ENCODE data around the gene RHCE.
"Not testable (repeated sequence)": the region's sequence is repeated elsewhere in the genome, so short reads cannot be mapped to it uniquely, and the experiment has no call there.

The RHCE gene

DNA sequence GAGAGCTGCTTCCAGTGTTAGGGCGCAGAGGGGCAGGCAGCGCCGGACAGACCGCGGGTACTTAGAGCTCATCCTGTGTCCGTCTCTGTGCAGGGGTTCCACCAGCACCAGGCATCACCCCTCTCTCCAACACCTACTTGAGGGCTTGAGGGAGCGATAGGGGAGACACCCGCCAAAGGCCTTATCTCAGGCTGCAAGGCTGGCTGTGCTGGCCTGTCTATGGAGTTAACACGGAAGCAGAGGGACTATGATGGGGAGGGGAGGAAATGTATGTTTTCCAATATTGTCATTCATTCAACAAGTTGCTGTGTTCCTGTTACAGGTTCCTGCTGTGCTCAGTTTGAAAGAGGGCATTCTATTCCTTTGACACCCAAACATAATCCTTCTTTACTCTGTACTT, at the start of gene RHCE:
Gene RHCE (minus strand): TSS at position 111 of the 400 bp plus-strand sequence. CDS start 39 bp downstream, at position 72.
- DNase-seq: not testable (repeated sequence)

DNA sequence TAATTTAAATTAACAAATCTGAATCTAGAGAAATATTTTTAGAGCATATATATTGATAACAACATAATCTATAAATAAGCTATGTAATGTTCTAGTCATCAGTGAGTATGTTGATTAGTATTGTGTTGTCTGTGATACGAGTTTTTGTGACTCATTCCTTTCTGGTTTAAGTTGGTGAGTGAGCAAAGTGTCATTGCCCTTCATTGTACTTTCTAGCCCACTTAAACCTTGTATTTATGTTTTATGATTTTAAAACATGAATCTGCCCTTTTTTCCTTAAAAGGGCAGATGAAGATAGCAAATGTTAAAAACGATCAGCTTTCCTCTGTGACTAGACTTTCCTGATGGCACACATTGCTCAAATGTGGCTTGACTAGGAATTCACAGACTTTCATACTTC, 48.6 kb upstream of the RHCE start:
- DNase-seq: no peak

DNA sequence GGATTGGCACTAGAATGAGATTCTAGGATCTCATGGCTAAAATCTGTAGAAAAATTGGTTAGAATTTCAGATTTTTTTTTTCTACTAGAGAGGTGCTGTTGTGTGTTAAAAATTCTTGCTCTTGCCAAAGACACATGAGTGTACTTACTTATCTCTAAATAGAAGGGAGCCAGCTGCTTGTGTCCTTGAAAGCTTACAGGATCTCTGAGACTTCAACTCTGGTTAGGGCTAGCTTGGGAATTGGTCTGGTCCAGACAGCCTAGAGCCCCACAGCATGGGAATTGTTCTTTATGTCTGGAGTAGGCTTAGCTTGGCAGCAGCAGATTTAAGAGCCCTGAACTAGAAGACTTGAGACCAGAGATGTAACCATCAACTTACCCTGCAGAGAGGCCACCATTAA, 47.4 kb upstream of the RHCE start:
- DNase-seq: peak; percentile 53

DNA sequence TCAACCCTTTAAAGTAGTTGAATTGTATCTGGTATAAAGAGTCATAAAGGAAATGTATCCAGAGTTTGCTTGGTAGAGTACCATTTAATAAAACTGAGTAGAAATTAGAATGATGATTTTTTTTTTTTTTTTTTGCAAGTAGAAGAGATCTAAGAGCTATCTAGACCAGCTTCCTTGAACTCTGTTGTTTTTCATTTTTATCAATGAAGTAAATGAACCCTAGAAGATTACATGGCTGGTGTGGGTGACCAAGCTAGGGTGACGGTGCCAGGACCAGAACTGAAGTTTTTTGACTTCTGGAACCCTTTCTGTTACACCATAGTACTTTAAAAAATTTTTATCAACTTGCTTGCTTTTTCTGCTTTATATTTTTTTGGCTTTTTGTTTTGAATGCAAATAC, 47.0 kb upstream of the RHCE start:
- no peak for DNase-seq

DNA sequence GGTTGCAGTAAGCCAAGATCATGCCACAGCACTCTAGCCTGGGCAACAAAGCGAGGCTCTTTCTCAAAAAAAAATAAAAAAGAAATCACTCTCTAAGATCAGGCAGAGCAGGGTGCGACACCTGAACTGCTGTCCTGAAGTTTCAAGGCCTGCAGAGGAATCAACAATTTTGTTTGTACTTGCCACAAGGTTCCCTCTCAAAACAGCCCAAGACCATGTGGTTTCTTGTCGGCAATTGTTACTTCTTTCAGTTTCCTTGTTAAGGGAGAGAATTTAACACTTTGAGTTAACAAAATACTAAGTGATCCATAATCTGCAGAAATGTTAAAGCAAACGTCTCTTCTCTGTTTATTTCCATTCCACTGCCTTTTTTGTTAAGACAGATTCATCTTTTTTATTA, 46.6 kb upstream of the RHCE start:
- DNase-seq: peak; percentile 33

DNA sequence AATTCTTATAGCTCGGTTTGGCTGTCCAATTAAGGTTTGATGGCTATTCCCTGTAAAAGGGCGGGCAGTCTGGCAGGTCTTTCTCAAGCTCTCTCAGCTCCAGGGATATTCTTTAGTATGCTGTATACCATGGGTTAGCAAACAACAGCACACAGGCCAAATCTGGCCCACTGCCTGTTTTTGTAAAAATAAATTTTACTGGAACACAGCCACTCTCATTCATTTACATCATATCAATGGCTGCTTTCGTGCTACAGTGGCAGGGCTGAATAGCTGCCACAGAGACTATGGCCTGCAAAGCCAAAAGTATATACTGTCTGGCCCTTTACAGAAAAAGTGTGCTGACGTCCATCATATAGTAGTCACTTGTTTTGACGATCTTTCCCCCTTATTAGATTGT, 42.1 kb upstream of the RHCE start:
- DNase-seq: no peak

DNA sequence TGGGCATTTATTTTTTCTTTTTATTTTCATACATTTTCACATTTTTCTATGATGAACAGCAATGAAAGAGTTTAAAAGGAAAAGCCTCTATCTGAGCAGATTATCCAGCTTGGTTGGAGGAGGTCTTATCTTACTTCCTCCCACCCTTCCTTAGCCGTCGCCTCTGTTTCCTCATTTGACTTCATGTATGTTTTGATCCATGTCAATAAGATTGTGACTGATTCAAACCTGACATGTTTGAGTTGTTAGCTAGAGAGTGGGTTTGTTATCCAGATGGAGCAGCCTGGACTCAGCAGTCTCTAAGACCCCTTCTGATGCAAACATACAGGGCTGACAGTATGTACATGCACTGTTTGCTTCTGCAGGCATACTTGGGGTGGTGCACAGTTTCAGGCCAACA, 41.2 kb upstream of the RHCE start:
- DNase-seq: no peak

DNA sequence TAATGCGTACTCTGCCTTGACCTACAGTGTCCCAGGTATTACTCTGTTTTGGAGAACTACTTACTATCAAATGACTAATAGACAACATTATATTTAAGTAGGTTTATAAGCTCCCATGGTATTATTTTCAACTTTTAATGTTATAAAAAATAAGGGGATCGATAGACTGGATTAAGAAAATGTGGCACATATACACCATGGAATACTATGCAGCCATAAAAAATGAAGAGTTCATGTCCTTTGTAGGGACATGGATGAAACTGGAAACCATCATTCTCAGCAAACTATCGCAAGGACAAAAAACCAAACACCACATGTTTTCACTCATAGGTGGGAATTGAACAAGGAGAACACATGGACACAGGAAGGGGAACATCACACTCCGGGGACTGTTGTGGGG, 40.2 kb upstream of the RHCE start:
- DNase-seq: not testable (repeated sequence)

DNA sequence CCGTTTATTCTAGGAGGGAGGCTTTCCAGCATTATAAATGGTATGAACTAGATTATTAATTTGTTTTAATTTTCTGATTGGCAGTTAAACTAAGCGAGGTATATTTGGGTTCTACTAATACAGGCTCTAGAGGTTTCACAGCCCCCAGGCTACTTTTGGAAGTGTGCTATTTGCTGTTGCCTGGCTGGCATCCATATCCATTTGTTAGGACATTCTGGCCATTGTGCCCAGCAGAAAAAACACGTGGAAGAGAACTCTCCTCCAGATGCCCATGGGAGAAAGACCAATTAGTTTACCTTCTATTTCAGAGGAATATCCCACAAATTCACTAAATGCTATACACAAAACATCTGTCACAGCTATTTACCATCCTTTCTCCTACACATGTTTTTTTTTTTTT, 39.4 kb upstream of the RHCE start:
- DNase-seq: no peak

DNA sequence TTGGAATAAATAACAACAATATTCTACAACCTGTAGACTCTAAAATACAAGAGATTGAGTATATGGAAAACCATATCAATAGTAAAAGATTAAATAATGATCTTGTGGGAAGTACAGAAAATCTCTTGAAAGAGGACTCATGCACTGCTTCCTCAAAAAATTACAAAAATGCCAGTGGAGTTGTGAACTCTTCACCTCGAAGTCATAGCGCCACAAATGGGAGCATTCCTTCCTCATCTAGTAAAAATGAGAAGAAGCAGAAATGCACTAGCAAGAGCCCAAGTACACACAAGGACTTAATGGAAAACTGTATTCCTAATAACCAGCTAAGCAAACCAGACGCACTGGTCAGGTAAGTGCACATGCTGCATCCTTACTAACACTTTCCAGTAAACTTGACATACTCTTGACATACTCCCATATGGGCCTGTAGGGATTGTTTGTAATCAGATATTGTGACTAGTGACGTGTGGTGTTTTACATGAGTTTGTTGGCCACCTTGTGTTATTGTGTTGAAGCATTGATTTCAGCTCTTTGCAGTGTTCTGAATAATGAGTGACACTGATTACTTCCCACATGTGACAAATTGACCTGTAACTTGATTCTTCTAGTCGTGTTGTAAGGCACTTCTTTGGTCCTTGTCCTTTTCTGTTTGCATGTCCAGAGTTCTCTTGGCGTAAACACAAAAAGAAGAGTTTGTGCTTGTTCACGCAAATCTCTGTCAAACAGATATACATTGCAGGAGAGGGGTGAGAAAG, 38.1 kb upstream of the RHCE start:
- DNase-seq: peak; percentile 76

DNA sequence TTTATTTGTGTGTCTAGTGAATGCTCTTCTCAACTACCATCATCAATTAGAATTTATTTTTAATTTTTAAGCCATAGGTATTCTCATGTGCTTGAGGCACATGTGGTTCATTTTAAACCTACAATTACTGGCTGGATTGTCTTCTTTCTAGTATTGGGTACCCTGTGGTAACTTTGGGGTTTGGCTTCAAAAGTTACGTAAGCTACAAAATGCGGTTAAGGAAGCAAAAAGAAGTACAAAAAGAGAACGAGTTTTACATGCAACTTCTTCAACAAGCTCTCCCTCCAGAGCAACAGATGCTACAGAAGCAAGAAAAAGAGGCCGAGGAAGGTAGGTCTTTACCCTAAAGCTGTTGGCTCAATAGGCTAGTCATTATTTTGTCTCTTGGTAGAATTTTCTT, 35.9 kb upstream of the RHCE start:
- DNase-seq: peak; percentile 81

DNA sequence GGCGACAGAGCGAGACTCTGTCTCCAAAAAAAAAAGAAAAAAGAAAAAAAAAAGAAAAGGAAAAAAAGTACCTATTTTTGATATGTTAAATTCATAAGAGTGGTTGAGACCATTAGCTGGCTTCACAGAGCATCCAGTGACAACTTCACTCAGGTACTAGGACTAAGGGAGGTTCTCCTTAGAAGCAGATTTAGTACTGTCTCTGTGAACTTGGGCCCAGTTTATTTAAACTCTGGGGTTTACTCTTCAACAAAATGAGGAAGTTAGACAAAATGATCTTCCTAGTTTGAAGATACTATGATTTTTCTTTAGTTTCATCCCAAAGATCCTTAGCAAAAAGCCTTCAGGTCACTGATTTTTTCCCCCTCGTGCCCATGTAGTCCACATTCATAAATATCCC, 31.3 kb upstream of the RHCE start:
- peak; percentile 37 for DNase-seq

DNA sequence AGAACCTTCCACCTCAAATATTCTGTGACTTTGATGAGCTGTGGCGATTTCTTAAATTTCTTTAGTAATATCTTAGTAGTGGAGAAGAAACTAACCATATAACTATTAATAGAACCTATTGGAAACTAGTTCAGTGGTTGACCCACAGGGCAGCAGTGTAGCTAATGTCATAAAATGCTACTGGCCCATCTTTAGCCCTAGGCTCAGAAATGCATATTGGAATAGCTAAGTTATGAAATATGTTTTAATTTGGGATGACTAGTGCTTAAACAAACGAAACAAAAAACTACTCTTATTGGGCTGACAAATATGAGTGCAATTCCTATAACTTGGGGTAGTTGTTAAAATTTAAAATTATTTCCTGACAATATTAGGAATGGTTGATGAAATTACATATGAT, 30.3 kb upstream of the RHCE start:
- no peak for DNase-seq

DNA sequence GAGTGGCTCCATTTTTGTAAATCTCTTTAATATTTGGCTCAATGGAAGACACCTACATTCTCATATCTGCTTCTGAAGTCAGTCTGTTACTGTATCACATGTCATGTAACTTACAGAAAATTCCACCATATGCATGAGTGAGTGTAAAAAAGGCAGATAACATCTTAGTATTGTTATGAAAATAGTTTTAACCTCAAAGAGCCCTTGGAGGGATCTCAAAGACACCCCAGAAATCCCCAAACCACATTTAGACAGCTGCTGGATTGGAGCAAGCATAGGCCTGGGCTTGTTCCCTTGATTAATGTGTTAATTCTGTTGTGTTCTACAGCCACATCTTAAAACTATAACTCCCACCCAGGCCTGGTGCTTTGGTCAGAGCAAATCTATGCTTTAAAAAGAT, 26.9 kb upstream of the RHCE start:
- DNase-seq: no peak

DNA sequence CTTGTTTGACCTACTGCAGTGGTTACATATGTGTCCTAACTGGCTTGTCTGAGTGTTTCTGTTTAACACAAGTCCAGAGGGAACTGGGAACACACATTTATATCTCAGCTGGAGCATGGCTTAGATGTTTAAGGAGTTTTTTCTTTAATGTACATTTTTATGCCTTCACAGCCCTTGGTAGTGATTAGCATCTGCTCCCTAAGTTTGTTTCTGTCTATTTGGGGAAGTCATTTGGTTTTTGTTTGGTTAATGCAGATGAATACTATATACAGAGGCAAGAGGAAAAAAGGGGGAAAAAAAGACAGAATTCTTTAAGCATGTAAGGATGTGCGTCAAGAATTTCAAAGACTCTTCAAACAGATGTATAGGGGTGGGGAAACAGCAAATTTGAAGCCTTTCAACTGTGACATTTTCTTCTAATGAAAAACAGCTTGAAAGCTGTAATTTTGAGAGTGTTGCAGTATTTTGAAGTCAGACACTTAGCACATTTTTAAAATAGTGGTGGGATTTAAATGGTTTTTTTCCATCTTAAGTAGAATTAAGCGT, 25.4 kb upstream of the RHCE start:
- no peak for DNase-seq

DNA sequence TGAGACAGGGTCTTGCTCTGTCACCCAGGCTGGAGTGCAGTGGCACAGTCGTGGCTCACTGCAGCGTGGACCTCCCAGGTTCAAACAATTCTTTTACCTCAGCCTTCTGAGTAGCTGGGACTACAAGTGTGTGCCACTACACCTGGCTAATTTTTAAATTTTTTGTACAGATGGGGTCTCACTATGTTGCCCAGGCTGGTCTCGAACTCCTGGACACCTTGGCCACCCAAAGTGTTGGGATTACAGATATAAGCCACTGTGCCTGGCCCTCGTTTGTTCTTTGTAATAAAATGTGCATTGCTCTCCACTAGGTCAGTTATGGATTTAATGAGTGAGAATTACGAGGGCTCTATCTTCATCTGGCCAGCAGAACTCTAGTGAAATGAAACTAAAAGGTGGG, 24.0 kb upstream of the RHCE start:
- DNase-seq: not testable (repeated sequence)

DNA sequence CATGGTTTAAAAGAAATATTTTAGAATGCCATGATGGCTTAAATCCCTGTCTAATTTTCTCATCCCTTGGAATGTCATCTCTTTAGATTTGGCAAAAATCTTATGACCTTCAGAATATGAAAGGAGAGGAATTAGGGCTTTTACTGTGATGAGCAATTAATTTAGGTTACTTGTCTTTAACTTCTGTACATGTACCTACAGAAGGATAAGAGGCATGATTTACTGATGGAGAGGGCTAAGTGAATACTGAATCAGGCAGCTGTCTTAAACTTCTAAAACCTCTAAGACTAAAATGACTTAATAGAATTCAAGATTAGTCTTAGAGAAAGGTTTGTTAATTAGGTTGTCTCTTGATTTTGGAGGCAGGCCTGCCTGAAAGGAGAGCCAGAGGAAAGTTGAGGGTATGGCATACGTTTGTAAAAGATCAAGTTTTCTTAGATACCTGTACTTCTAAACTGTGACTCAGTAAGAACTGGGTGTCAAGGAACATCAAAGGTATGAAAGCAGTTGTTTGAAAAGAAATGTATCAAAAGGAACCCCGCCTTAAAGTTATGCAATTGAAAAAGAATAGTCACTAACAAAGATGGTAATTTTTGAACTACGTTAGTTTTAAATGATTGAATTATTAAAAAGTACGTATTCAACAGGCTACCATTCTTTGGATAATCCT, 22.5 kb upstream of the RHCE start:
- DNase-seq: no peak

DNA sequence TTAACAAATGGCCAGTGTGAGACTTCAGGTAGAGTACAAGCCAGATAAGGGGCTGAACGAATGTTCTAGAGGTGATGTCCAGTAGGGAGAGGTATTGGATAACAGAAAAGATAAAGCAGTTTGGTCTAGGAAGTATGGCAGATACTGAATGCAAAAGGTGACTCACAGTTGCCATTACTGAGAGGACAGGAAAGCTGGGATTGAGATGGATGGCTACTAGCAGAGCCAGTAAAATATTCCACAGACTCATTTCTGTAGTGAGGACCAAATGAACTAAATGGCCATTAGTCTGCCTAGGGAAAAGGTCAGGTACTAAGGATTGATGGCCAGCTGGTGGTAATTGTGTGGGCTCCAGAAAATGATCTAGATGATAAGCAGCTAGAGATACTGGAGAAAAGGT, 21.6 kb upstream of the RHCE start:
- DNase-seq: no peak

DNA sequence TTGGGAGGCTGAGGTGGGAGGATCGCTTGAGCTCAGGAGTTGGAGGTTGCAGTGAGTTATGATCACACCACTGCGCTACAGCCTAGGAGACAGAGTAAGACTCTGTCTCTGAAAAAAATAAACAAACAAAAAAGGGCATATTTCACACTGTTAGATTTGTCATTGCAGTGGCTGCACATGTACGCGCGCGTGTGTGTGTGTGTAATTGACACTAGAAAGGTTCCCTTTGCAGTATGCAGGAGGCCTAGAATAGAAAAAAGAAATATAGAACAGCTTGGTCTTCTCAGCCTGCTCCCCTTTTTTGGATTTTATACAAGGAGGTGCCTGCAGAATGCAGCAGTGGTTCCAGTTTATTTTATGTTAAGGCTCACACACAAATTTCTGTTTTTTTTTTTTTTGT, 18.7 kb upstream of the RHCE start:
- no peak for DNase-seq

DNA sequence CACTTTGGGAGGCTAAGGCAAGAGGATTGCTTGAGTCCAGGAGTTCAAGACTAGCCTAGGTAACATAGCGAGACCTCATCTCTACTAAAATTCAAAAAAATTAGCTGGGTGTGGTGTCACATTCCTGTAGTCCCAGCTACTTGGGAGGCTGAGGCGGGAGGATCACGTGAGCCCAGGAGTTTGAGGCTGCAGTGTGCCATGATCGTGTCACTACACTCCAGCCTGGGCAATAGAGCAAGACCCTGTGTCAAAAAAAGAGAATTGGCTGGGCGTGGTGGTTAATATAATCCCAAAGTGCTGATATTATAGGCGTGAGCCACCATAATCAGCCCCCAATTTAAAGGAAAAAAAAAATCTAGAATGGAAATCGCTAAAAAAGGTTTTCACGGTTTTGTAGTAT, 17.0 kb upstream of the RHCE start:
- no peak for DNase-seq

DNA sequence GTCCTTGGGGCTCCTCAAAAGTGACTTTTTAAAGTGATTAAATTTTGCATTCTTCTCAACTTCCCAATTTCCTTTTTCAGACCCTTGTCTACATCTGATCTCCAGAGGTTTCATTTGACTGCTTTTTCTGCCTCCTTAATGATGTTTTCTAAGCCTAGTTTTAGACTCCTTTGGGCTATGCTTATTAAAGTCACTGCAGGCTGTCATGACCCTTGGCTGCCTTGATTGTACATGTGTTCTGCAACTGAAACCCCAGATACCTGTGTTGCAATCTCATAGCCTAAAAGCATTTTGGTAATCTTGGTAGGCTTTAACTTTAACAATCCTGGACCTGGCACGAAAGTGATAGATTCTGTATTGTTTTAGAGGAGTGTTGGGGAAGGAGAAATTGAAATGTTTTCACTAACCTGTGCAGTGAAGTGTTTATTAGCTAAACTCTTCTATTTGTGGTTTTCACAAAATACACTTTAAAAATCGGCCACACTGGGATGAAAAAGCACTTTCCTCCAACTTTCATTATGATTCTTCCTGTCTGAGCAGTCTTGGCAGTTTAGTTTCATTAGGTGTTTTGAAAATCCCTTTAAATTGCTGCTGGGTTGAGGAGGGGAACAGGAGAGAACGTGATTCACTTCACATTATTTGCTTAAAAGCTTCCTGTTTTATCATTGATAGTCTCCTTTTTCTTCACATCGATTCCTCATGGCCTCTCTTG, 14.9 kb upstream of the RHCE start:
- peak; percentile 32 for DNase-seq

DNA sequence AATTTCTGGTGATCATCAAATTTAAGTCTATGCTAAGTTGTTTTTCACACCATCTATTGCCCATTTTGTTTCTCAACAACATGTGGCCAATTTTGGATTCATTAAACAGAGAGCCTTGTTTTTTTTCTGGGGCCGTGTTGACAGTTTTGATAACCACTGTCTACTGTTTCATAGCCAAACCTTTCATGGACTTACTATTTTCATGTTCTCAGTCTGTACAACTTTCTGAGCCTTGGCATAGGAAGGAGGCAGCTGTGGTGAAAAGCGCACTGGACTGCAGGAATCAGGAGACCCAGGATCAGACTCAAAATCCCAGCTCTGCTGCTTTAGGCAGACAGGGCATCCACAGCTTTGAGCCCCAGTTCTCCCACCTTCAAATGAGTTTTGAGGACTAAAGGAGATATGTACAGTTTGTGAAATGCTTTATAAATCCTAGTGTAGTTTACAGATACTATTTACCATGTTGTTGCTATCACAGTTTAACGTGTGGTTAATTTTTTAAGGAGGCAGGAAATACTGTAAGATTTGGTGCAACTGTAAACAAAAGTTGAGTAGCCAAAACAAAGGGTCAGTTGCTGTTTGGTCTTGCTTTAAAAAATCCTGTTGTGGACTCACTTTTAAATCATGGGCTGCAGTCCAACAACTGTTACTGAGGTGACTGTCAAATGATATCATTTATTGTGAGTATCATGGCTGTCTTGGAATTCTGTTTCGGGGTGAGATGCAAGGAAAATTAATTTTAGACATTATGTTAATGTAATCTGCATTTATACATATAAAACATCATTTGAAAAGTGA, 13.0 kb upstream of the RHCE start:
- no peak for DNase-seq

All from MV-4-11 (cell line).